ENCODE data around the gene MSH3. TPM values are rescaled to one million over a fixed set of nuclear protein-coding genes. Genes with fewer than 3 reads are reported as not detected.

The MSH3 gene
- polyA plus RNA-seq, 2 of the 4 experiments (the other 2 are of a cell fraction) = 9.3 to 13.1 TPM

DNA sequence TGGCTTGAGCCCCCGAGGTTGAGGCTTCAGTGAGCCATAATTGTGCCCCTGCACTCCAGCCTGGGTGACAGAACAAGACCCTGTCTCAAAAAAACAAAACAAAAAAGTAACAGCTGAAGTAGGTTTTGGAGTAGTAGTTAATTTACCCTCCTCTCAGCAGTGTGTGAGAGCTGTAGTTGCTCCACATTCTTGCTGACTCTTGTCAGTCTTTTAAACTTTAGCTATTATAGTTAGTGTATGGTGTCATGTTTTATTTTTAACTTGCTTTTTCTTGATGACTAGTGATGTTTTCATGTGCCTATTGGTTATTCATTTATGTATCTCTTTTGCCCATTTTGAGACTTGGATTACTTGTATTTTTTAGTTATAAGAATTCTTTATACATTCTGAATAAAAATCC lies 53.2 kb downstream of the MSH3 start:
- ATAC-seq (no peak), FAIRE-seq (no peak), DNase-seq (ENCODE audit: low read depth in 1 of 2, low spot score in 1 of 2) (no peak)
- CTCF ChIA-PET = interaction anchor here (0.5 to 1.3 kb wide), 6 partner anchors 17 to 1510 kb away, joined by 3 to 5 read pairs (median 3); no protein-coding TSS in a partner anchor
- H3K9me3 ChIP-seq = no peaks in the 10 kb centered on the region
- H3K4me1 ChIP-seq = no peaks in the 10 kb centered on the region
- POLR2A ChIA-PET = no interaction called here
- TF ChIP-seq RARB (CRISPR knock-in tag; IDR thresholded peaks at IDR 0.05) (no peak), CHD4 (IDR thresholded peaks at IDR 0.05; ENCODE audit: borderline replicate concordance) (no peak)
- no peak overlapping the region for H3K4me3 ChIP-seq
- H3K27ac ChIP-seq = no peak overlapping the region
- no peak overlapping the region for H3K4me2 ChIP-seq
- 13% methylated on average over 1 of the region's 1 CpG for WGBS (ENCODE audit: missing lambda C conversion rate)

GRCh38 chr5:80711216-80711615 lies 56.8 kb downstream of the MSH3 start:
- CTCF ChIA-PET = interaction anchor here (0.6 to 2.5 kb wide), 16 partner anchors 16 to 609 kb away, joined by 3 to 18 read pairs (median 4); partner anchors contain the start of gene RASGRF2
- Histone ChIP-seq H3K4me2 (no peak overlapping the region), H3K4me1 (0 out of 3 replicates have a peak, but pooled peaks cover 4% of the 10 kb centered on the region), H3K4me3 (no peak overlapping the region), H3K27ac (no peak overlapping the region), H3K9me3 (no peaks in the 10 kb centered on the region)
- ATAC-seq (no peak), DNase-seq (ENCODE audit: low read depth in 1 of 2, low spot score in 1 of 2) (no peak), FAIRE-seq (no peak)
- POLR2A ChIA-PET = no interaction called here
- TF ChIP-seq RCOR1 (IDR thresholded peaks at IDR 0.05; ENCODE audit: low read depth, low read length) (no peak), MAFK (IDR thresholded peaks at IDR 0.05; ENCODE audit: partially characterized antibody) (no peak), NPAS2 (CRISPR knock-in tag; IDR thresholded peaks at IDR 0.05; ENCODE audit: borderline replicate concordance) (no peak)
- WGBS (ENCODE audit: missing lambda C conversion rate) = 93% methylated on average over 5 of the region's 5 CpGs

DNA sequence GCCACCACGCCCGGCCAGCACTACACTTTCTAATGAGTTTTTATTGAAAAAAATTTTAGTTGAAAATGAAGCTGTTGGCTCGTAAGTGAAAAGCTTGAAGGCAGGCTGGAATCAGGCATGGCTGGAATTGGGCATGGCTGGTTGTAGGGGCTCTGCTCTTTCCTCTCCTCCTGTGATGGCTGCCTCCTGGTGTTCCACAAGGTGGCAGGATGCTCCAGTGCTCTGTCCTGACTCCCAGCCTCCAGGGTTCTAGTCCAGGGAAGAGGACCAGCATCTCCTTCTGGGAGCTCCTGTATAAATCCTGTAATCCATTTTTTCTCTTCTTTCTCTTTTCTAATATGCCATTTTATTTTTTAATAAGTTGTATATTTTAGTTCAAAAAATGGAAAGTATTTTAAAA lies 57.5 kb downstream of the MSH3 start:
- 0 out of 3 replicates have a peak, but pooled peaks cover 4% of the 10 kb centered on the region for H3K4me1 ChIP-seq
- 92% methylated on average over 3 of the region's 3 CpGs for WGBS (ENCODE audit: missing lambda C conversion rate)
- no peak overlapping the region for H3K4me2 ChIP-seq
- ChIA-PET CTCF (interaction anchor here (0.6 to 1.8 kb wide), 20 partner anchors 11 to 608 kb away, joined by 3 to 18 read pairs (median 4); partner anchors contain the start of gene RASGRF2), POLR2A (no interaction called here)
- H3K27ac ChIP-seq = no peak overlapping the region
- peak; percentile 31 to 54 for DNase-seq (ENCODE audit: low read depth in 1 of 2, low spot score in 1 of 2)
- no peak for FAIRE-seq
- peak; percentile 68 for TF ChIP-seq SMC3 (IDR thresholded peaks at IDR 0.05)
- no peak for TF ChIP-seq MAFK (IDR thresholded peaks at IDR 0.05; ENCODE audit: partially characterized antibody)
- peak; percentile 55 for TF ChIP-seq CTCF (IDR thresholded peaks at IDR 0.05)
- peak; percentile 70 to 74 for TF ChIP-seq RAD21 (conservative IDR thresholded peaks at IDR 0.05 in 1 of 2, IDR thresholded peaks at IDR 0.05 in 1 of 2)
- H3K9me3 ChIP-seq = no peaks in the 10 kb centered on the region
- no peak overlapping the region for H3K4me3 ChIP-seq
- peak; percentile 96 to 97 for ATAC-seq

- 0 out of 3 replicates have a peak, but pooled peaks cover 4% of the 10 kb centered on the region for H3K4me1 ChIP-seq
- FAIRE-seq (no peak), DNase-seq (ENCODE audit: low read depth in 1 of 2, low spot score in 1 of 2) (no peak), ATAC-seq (no peak)
- H3K9me3 ChIP-seq = no peaks in the 10 kb centered on the region
- ChIA-PET CTCF (interaction anchor here (1.3 to 1.8 kb wide), 2 partner anchors 10 to 338 kb away, joined by 3 to 5 read pairs; no protein-coding TSS in a partner anchor), POLR2A (no interaction called here)
- WGBS (ENCODE audit: missing lambda C conversion rate) = 32% methylated on average over 2 of the region's 2 CpGs
- no peak overlapping the region for H3K4me2 ChIP-seq
- no peak overlapping the region for H3K4me3 ChIP-seq
- TF ChIP-seq NFE2L2 (conservative IDR thresholded peaks at IDR 0.05; ENCODE audit: low read length) = no peak
- no peak for TF ChIP-seq EHF (CRISPR knock-in tag; IDR thresholded peaks at IDR 0.05)
- TF ChIP-seq MYC (IDR thresholded peaks at IDR 0.05; ENCODE audit: borderline replicate concordance, low read length) = no peak
- no peak for TF ChIP-seq ESRRA (IDR thresholded peaks at IDR 0.05; ENCODE audit: borderline replicate concordance, low read length)
- TF ChIP-seq POLR2A (IDR thresholded peaks at IDR 0.05; ENCODE audit: low read length) = no peak
- no peak for TF ChIP-seq CEBPB (IDR thresholded peaks at IDR 0.05)
- no peak for TF ChIP-seq KDM5A (IDR thresholded peaks at IDR 0.05)
- H3K27ac ChIP-seq = no peak overlapping the region
Measured at GRCh38 chr5:80712919-80713318, 58.5 kb downstream of the MSH3 start.

DNA sequence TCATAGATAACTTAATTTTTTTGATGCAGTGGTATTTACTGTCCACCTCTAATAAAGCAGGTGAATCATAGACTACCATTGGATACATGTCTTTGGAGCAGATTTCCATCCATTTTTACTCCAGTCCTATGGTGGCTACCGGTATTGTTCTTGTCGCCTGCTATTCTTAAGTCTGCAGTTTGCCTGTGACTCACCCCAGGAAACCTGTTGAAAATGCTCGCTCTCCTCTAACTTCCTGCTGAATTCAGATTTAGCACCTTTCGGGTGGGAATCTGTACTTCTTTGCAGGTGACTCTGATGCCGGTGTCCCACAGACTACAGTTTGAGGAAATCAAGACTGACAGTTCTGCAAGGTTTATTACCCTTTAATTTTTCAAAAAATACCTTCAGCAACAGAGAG lies 59.2 kb downstream of the MSH3 start:
- Histone ChIP-seq H3K9me3 (no peaks in the 10 kb centered on the region), H3K4me1 (0 out of 3 replicates have a peak, but pooled peaks cover 4% of the 10 kb centered on the region), H3K27ac (no peak overlapping the region), H3K4me3 (no peak overlapping the region), H3K4me2 (no peak overlapping the region)
- FAIRE-seq (no peak), ATAC-seq (no peak), DNase-seq (ENCODE audit: low read depth in 1 of 2, low spot score in 1 of 2) (no peak)
- CTCF ChIA-PET = interaction anchor here (0.6 to 1.8 kb wide), 2 partner anchors 482 to 520 kb away, joined by 3 to 6 read pairs; no protein-coding TSS in a partner anchor
- WGBS (ENCODE audit: missing lambda C conversion rate) = 94% methylated on average over 5 of the region's 5 CpGs
- POLR2A ChIA-PET = no interaction called here
- TF ChIP-seq ZC3H11A (IDR thresholded peaks at IDR 0.05) = no peak
- TF ChIP-seq TP53 (CRISPR knock-in tag; IDR thresholded peaks at IDR 0.05) = no peak
- TF ChIP-seq, protein P1, sequence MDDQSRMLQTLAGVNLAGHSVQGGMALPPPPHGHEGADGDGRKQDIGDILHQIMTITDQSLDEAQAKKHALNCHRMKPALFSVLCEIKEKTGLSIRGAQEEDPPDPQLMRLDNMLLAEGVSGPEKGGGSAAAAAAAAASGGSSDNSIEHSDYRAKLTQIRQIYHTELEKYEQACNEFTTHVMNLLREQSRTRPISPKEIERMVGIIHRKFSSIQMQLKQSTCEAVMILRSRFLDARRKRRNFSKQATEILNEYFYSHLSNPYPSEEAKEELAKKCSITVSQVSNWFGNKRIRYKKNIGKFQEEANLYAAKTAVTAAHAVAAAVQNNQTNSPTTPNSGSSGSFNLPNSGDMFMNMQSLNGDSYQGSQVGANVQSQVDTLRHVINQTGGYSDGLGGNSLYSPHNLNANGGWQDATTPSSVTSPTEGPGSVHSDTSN (IDR thresholded peaks at IDR 0.05) = no peak
- no peak for TF ChIP-seq HDAC2 (IDR thresholded peaks at IDR 0.05)
- no peak for TF ChIP-seq PHF8 (IDR thresholded peaks at IDR 0.05; ENCODE audit: borderline replicate concordance, low read depth)
- no peak for TF ChIP-seq POLR2AphosphoS2 (conservative IDR thresholded peaks at IDR 0.05; ENCODE audit: low read length)
- TF ChIP-seq CHD4 (IDR thresholded peaks at IDR 0.05; ENCODE audit: borderline replicate concordance) = no peak
- no peak for TF ChIP-seq NR3C1 (IDR thresholded peaks at IDR 0.05)
- no peak for TF ChIP-seq HEYL (CRISPR knock-in tag; IDR thresholded peaks at IDR 0.05)
- TF ChIP-seq TFCP2L1 (CRISPR knock-in tag; IDR thresholded peaks at IDR 0.05) = no peak
- no peak for TF ChIP-seq CTCF (IDR thresholded peaks at IDR 0.05)
- TF ChIP-seq MAFK (IDR thresholded peaks at IDR 0.05; ENCODE audit: partially characterized antibody) = no peak
